Peyer's patch (tissue), 4 donors: ENCODE measurements around the gene SCYL1.
A peak's percentile ranks its signal among the peaks of the same experiment; 100 is the strongest.

Experiments used
- CTCF ChIP-seq, 6 experiments: fragments of 450-650 bp in 4 of 6; fragments of 200-600 bp in 2 of 6; sonication (generic) in 1 of 6; IDR thresholded peaks; one replicate each; pipeline ENCODE4 v1.5.1; 2017 to 2019; ENCODE audit warnings: antibody characterized with exemption in 6 of 6, mild to moderate bottlenecking in 3 of 6, moderate library complexity in 1 of 6
- POLR2A ChIP-seq, 2 donors: fragments of 450-650 bp; IDR thresholded peaks; one replicate each; pipeline ENCODE4 v1.5.1; 2017; ENCODE audit warnings: antibody characterized with exemption in 2 of 2, mild to moderate bottlenecking in 2 of 2, moderate library complexity in 2 of 2

GRCh38 chr11:65574811-65575567, 50.1 kb downstream of the SCYL1 start:
- TF ChIP-seq CTCF (IDR thresholded peaks at IDR 0.05) (no peak), POLR2A (IDR thresholded peaks at IDR 0.05) (peak; percentile 37 to 45)
